ENCODE results near the gene CNFN. TPM values are rescaled to one million over a fixed set of nuclear protein-coding genes. Genes with fewer than 3 reads are reported as not detected.

CNFN gene
- total and polyA plus RNA-seq, 8 donors = 2.0 to 395 (median 5.1) TPM; not detected in 4

Small RNA genes within 50 kb of the gene (small RNA-seq; reads per million reads assigned to genes)
- gene MIR8077 = 0 reads per million in 4 donors

Other genes starting within 250 kb of the CNFN start
- gene DEDD2, start 172.6 kb downstream of the CNFN start, total RNA-seq = 100 to 1,000 TPM in 1 of 5 donors, 10 to 100 TPM in 4; 16.7 to 195 (median 43.8) TPM
- gene DEDD2, start 172.6 kb downstream of the CNFN start, polyA plus RNA-seq = 10 to 100 TPM; 20.8 to 35.9 (median 22.0) TPM
- 10 to 100 TPM in 2 of 5 donors, 1 to 10 TPM in 3; 4.7 to 12.0 (median 6.8) TPM for gene ZNF526, start 170.0 kb downstream of the CNFN start, total RNA-seq
- gene ZNF526, start 170.0 kb downstream of the CNFN start, polyA plus RNA-seq = 1 to 10 TPM; 2.4 to 3.7 (median 3.2) TPM
- 10 to 100 TPM in 4 of 5 donors, 1 to 10 TPM in 1; 5.8 to 77.2 (median 22.6) TPM for gene GSK3A, start 147.7 kb downstream of the CNFN start, total RNA-seq
- 10 to 100 TPM; 25.5 to 40.8 (median 35.0) TPM for gene GSK3A, start 147.7 kb downstream of the CNFN start, polyA plus RNA-seq
- gene ERF, start 135.2 kb downstream of the CNFN start, total RNA-seq = 100 to 1,000 TPM in 1 of 5 donors, 10 to 100 TPM in 4; 11.6 to 118 (median 40.6) TPM
- 10 to 100 TPM; 12.9 to 36.5 (median 16.3) TPM for gene ERF, start 135.2 kb downstream of the CNFN start, polyA plus RNA-seq
- 10 to 100 TPM; 19.8 to 60.3 (median 39.1) TPM for gene CIC, start 121.0 kb downstream of the CNFN start, total RNA-seq
- 10 to 100 TPM; 15.4 to 31.8 (median 21.5) TPM for gene CIC, start 121.0 kb downstream of the CNFN start, polyA plus RNA-seq
- not detected for gene PRR19, start 88.2 kb downstream of the CNFN start, total RNA-seq
- gene PRR19, start 88.2 kb downstream of the CNFN start, polyA plus RNA-seq = under 1 TPM in 2 of 3 donors, not detected in 1; 0.68 to 0.98 TPM
- gene PAFAH1B3, start 87.7 kb downstream of the CNFN start, total RNA-seq = 10 to 100 TPM in 3 of 5 donors, 1 to 10 TPM in 1, not detected in 1; 7.5 to 58.1 (median 17.9) TPM
- 10 to 100 TPM; 33.4 to 37.1 (median 34.3) TPM for gene PAFAH1B3, start 87.7 kb downstream of the CNFN start, polyA plus RNA-seq
- 10 to 100 TPM in 1 of 5 donors, under 1 TPM in 1, not detected in 3; 0.37 to 44.3 TPM for gene TMEM145, start 77.0 kb downstream of the CNFN start, total RNA-seq
- 1 to 10 TPM in 1 of 3 donors, under 1 TPM in 2; 0.50 to 1.1 (median 0.61) TPM for gene TMEM145, start 77.0 kb downstream of the CNFN start, polyA plus RNA-seq
- gene MEGF8, start 64.7 kb downstream of the CNFN start, total RNA-seq = 10 to 100 TPM; 12.3 to 46.3 (median 21.0) TPM
- gene MEGF8, start 64.7 kb downstream of the CNFN start, polyA plus RNA-seq = 1 to 10 TPM; 2.6 to 5.2 (median 3.6) TPM
- 100 to 1,000 TPM in 1 of 5 donors, 10 to 100 TPM in 2, 1 to 10 TPM in 2; 3.1 to 139 (median 13.6) TPM for gene LIPE, start 37.1 kb upstream of the CNFN start, total RNA-seq
- 10 to 100 TPM in 1 of 3 donors, 1 to 10 TPM in 2; 7.3 to 15.7 (median 7.5) TPM for gene LIPE, start 37.1 kb upstream of the CNFN start, polyA plus RNA-seq
- 100 to 1,000 TPM in 1 of 5 donors, 10 to 100 TPM in 2, 1 to 10 TPM in 1, not detected in 1; 7.6 to 208 (median 35.9) TPM for gene CXCL17, start 52.6 kb upstream of the CNFN start, total RNA-seq
- gene CXCL17, start 52.6 kb upstream of the CNFN start, polyA plus RNA-seq = 100 to 1,000 TPM; 107 to 518 (median 441) TPM
- gene CEACAM1, start 138.2 kb upstream of the CNFN start, total RNA-seq = 10 to 100 TPM in 1 of 5 donors, 1 to 10 TPM in 3, under 1 TPM in 1; 0.45 to 99.2 (median 4.1) TPM
- gene CEACAM1, start 138.2 kb upstream of the CNFN start, polyA plus RNA-seq = 10 to 100 TPM in 1 of 3 donors, 1 to 10 TPM in 2; 1.1 to 18.1 (median 4.2) TPM
- gene CEACAM8, start 204.6 kb upstream of the CNFN start, total RNA-seq = 1 to 10 TPM in 1 of 5 donors, not detected in 4; 1.1 TPM
- under 1 TPM in 2 of 3 donors, not detected in 1; 0.05 to 0.12 TPM for gene CEACAM8, start 204.6 kb upstream of the CNFN start, polyA plus RNA-seq

Measured in stomach (tissue), 8 donors.